GM18498 (cell line): ENCODE measurements around the gene CHD9NB.

Experiments
- ATAC-seq: cut with Tn5 transposase; IDR thresholded peaks from one replicate; pipeline ENCODE4 v1.9.1; 2021; ENCODE audit warnings: mild to moderate bottlenecking, moderate library complexity; ENCODE audit not compliant: unreplicated experiment

Gene CHD9NB

DNA sequence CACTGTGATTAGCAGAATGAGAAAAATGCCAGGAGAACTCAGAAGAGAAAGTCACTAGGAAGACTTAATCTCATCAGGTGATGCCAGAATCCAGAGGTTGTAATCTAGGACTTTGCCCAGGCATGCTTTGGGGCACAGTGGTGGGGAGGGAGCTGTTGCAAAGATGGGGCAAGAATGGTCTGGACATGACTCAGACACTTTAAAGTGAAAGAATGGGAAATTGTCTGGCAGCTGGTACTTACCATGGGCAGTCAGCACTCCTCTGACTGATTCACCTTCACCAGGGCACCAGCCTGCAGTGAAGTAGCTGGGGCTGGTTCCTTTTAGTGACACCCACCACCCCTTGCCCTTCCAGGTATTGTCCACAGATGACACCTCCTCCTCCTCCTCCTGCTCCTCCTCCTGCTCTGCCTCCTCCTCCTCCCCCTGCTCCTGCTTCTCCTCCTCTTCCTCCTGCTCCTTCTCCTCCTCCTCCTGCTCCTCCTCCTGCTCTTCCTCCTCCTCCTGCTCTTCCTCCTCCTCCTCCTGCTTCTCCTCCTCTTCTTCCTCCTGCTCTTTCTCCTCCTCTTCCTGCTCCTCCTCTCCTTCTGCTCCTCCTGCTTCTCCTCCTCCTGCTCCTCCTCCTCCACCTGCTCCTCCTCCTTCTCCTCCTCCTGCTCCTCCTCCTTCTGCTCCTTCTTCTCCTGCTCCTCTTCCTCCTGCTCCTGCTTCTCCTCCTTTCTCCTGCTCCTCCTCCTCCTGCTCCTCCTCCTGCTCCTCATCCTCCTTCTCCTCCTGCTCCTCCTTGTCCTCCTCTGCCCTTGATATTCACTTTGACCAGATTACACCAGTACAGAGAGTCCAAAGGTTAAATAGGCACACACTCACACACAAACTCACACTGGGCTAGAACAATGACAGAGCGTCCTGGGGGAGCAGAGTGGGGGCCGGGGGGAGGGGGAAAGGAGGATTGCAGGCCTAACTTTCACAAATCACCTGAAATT lies at the start of gene CHD9NB:
TSS of gene CHD9NB (minus strand) at position 379 of the 983 bp plus-strand sequence. CDS start 8,739 bp downstream, outside the sequence.
- ATAC-seq = peak; percentile 30

DNA sequence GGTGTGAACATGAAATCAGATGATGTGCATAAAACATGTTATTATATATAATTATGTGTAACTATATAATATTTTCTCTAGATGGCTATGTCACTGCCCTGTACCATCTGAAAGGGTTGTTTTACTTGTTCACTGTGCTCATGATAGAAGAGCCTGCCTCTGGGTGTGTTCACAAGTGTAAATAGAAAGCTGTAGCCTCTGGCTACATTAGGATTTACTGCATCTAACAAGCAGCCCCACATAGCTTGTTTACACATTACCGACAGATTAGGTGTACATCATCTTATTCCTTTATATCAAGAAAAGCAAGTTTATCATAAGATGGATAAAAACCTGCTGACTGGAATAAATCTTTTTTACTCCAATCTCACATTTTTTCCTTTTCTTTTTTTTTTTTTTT lies 48.2 kb upstream of the CHD9NB start:
- ATAC-seq = no peak

DNA sequence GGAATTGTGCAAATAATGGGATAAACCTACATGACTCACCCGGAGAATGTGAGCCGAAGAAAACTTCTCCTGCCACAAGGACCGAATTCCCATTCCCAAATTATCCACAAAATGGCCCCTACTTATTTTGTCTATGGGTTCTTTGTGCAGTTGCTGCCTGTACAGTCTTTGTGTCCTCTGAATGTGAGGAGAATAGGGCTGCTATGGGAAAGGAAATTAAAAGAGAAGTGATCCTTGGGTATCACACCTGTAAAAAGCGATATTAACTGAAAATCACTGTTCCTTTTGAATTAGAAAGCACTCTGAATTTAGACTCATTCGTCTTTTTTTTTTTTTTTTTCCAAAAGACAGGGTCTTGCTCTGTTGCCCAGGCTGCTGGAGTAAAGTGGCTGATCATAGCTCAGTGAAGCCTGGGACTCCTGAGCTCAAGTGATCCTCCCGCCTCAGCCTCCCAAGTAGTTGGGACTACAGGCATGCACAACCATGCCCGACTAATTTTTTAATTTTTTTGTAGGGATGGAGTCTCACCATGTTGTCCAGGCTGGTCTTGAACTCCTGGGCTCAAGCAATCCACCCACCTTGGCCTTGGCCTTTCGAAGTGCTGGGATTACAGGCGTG lies 47.5 kb upstream of the CHD9NB start:
- ATAC-seq = no peak

DNA sequence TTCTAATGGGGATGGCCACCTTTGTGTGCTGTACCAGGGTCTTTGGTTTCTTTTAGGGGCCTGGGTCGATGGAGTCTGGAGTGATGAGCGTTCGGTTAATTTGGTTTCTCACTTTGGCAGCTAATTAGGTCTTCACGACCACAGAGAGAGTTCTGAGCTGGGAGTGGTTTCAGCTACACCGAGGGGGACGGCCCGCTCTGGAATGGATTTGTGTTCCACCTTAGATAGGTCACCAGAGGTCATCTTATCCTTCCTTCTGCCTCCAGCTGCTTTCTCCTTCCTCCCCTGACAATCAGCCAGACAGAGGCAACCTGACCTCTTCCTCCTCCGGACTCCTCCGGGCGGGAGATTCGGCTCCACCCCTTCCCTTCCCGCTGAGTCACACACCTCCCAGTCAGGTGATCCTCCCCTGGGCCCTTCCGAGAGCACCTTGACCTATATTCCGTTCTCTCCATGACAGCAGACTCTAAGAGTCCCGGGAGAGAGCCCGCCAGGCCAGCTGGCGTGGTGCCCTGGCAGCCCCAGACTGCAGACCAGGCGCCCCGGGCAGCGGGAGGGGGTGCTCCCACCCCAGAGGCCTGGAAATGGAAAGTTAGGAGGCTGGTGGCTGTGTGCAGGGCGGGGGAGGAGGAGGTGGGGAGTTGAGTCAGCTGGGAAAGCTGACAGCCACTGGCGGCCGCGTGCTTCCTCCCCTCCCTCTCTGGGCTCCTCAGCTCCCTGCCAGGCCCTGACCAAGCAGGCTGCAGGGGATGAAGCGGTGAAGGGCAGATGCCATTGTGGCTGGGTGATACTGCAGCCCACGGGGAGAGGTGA lies 46.8 kb upstream of the CHD9NB start:
- peak; percentile 51 for ATAC-seq

DNA sequence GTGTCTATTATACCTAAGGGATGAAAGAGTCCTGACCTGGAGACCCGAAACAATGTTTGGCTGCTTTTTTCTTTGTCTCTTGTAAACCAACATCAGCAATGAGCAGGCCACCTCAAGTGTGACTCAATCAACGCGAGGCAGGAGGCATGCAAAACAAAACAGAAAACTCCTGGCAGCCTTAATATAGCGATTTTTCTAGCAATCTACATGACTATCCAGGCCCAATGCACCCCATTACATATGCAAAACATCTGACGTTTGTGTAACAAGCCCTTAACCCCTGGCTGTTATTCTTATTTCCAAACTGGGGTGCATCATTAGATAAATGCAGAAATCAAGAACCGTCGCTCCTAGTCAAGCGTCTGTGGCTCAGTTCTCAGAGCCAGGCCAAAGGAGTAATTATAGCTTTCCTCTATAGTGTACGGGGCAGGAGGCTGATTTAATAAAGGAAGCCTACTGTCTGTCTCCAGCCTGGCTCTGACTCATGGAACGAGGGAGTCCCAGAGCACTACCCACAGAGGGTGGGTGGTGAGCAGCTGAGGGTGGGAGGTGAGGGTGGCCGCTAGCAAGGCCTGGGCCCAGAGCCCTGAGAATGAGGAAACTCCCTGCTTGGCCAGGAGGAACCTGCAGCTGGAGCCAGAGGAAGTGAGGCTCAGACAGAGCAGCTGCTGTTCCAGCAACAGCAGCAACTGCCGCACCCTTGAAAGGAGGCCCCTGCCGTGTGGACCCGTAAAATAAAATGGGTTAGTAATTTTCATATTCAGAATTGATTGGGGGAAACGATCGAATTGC lies 46.0 kb upstream of the CHD9NB start:
- ATAC-seq = peak; percentile 65

DNA sequence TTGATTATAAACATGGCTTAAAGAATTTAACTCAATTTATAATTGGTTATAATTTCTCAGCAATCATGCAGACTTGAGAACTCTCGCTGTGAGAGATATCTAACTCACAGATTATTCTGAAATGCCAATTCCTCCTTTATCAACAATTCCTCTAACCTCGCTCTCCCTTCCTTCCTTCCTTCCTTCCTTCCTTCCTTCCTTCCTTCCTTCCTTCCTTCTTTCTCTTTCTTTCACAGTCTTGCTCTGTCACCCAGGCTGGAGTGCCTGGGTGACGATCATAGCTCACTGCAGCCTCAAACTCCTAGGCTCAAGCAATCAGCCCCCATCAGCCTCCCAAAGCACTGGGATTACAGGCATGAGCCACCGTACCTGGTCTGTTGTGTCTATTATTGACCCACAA lies 44.5 kb upstream of the CHD9NB start:
- ATAC-seq = no peak

DNA sequence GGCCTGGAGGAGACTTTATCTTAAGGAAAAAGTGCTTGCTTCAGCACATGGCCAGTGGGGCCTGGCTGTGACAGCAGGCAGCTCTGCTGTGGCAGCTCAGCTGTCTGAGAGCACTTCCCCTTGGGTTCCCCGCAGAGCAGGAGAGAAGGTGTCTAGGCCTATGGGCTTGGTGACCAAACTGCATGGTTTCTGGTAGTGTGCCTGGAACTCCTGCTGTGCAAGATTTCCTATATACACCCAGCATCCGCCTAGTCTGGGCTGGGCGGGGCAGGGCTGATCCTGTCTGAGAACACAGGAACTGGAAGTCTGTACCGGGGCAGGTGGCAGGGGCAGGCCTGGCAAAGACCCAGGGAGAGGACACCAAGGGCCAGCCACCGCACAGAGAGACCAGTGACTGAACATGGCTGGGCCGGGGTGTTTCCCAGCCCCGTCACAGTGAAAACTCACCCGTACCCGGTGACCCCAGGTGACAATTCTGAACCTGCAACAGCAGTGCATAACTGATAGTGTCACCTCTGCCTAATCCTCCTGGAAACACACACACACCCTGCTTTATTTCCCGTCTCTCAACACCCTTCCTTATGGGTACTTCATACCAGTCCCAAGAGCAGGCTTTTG lies 41.4 kb upstream of the CHD9NB start:
- ATAC-seq = peak; percentile 55

DNA sequence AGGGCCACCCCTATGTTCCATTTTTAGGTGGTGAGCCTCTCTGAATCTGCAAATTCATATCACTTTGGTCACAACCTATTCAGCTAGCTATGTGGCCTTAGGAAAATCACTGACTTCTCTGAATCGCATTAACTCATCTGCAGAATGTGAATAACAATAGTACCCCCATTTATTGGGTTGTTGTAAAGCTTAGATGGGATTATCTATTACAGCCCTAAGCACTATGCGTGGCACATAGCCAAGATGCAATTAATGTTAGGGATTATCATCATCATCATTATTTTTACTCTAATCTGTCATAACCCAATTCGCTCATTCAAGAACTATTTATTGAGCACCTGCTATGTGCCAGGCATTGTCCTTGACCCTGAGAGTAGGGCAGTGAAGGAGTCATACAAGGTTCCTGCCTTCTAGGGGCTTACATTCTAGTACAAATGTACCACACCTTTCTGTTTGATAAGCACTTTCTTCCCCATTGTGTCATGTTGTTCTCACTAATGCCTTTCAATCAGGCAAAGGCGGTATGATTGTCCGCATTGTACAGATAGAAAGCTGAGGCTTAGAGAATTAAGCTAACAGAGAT lies 40.6 kb upstream of the CHD9NB start:
- ATAC-seq = no peak

DNA sequence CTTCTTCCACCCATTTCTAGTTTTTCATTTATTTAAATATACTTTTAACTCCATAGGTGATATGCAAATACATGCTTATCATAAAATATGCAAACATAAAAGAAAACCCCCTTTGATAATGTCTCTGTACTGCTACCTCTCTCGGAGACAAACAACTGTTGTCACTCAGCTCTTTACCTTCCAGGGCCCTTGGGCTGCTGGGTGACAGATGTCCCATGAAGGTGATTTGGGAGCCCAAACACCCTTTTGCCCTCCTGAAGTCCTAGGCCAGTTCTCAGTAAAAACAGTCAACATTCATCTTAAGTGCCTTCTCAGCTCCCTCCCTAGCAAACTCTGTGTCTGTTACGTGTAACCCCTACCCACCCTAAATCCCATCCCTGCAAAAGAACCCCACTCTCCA lies 39.6 kb upstream of the CHD9NB start:
- ATAC-seq = no peak

DNA sequence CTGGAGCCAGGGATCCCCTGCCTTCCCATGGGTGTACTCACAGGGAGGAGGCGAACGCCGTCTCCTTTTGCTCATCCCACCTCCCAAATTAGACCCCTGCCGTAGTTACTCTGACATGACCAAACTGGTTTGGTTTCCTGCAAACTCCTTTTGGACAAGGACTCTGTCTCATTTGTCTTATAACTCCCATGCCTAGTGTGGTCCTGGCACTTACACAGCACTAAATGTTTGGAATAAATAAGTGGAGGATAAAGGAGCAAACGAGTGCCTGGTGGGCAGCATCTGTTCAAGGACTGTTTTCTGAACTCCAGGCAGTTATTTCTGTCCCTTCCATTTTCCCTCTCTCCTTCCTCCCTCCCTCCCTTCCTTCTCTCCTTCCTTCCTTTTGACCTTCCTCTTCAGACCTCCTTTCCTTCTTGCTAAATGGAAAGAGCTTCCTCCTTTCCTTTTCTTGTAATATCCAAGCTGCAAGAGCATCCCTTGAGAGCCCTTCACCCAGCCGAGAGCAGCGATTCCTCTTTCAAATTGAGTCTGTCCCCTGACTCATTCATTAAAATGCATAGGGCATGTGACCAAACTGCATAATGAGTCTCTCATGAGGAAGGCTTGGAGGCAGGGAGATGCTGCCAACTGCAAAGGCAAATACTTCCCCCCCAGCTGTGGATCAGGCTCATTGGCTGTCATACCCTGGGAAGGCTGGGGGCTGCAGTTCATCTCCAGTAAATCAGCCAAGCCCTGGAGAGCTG lies 38.9 kb upstream of the CHD9NB start:
- ATAC-seq = peak; percentile 55

DNA sequence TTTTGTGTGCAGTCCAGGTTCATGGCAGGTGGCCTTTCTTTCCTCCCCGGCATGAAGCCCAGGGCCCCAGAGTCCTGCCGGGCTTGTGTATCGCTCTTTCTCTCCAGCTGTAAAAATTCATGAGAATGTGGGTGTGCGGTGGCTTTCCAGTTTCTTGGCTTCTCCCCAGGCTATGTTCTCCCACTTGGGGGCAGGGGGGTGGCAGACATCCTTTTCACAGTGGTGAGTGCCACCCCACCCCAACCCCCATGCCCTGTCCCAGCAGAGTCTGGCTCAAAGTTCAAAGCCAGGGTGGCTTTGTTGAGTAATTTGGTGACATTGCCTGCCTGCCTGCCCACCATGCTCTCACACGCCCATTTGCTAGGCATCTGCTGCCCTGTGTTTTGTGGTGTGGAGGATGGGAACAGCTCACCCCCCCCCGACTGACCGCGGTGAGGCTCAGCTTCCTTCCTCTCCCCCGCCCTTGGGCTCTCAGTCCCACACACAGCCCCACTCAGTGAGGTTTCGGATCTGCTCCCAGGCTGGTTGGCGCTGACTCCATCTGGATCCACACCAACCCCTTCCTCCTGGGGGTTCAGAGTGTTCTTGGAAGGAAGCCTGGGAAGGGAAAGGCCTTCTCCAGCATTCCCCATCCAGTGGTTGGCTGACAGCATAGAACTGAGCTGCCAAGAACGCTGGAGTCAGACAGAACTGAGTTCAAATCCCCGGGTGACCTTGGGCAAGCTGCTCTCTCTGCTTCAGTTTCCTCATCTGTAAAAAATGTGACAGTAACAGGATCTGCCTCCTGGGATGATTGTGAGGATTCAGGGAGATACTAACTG lies 38.1 kb upstream of the CHD9NB start:
- ATAC-seq = peak; percentile 62

DNA sequence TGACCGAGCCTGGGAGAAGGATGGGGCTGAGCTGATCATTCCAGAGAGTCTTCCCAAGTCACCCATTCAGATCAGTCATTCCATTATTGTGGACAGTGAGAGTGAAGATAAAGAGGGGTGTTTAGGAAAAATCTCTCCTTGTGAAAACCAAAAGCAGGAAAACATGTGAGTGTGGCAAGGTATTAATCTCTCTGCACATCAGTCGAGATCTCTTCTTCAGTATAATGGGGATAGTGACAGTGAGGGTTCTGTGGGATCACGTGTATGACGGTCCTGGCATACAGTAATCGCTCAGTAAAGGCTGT lies 37.5 kb upstream of the CHD9NB start:
- ATAC-seq = no peak

DNA sequence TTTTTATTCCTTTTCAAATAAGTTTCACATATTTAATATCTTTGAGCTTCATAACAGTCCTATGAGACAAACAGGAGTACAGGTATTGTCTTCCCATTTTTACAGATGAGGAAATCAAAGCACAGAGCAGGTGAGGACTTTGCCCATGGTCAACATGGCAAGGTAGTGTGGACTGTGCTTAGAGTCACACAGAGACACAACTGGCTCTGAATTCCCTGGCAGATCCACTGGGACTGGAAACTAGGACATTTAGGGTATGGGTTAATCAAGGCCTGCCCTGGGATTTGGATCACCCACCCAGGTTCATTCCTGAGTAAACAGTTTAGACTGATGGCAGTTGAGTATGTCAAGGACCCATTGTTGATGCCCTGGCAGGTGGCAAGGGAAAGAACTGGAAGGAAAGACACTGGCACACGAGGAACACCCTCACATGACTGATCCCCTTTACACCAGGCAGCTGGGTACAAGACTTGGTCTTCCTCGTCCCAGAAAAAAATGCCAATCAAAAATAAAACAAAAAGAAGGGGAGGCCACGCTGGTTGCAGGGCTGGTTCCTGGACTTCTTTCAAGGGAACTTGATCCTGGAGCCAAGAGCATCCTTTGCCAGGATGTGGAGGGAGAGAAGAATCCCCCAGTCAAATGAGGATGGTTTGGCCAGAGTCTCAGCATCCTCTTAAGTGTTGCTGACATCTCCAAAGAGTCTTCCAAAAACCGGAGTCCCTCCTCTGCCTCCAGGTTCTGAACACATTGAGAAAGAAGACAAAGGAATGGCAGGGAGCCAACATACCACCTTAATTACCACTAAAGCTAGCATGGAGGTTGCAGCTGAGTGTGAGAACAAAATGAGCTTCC lies 37.0 kb upstream of the CHD9NB start:
- no peak for ATAC-seq

DNA sequence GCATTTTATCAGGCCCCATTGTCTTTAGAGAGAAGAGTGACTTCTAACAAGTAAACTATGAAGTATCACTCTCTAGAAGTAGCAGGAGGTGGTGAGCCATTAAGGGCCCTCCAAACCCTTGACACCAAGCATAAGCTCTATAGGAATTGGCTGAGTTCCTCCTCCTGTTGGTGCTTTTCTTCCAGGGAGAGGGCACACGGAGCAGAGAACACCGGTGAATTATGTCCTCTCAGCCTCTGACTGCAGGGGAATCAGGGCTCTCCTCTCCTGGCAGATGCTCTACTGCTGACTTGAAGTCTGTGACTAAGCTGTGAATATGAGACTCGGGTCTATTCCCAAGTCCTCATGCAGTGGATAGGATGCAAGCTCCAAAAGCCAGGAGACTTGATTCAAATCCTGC lies 34.4 kb upstream of the CHD9NB start:
- no peak for ATAC-seq

DNA sequence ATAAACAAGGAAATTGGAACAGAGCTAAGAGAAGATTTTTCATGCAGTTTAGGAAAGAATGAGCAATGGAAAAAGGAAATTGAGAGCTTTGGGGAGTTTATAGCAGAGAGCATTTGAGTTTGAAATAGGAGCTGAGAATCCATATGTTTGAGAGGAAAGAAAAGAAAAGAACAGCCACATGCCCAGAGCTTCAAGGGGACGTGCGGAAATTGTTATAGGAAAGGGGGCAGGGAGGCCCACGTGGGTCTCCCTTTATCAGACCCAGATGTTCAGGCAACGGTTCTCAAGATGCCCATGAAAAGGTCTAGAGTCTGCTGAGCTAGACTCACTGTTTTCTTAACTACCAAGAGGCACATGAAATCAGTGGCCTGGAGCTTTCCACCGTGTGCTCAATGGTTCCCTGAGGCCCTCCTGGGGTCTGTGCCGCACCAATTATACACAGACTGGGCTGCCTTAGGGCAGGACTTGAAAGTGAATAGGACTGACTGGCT lies 33.3 kb upstream of the CHD9NB start:
- no peak for ATAC-seq

DNA sequence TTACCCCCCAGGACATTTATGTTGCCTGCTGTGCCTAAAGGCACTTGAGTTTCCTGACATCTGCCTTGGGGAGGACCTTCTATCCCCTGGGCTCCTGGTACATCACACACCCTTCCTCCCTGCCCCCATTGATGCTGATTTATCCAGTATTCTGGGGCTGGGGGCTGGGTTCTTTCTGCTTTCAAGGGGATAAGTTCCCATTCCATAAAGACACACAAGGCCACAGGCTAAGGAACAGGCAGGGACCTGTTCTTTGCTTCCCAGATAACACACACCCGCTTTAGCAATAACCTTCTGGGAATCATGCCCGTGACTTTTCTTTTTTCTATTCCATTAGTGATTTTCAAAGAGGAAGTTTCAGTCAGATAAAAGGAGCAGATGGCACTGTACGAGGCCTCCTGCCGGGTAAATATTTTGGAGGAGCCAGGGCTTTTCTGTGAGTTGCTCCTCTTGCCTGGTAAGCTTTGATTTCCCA lies 32.7 kb upstream of the CHD9NB start:
- no peak for ATAC-seq

DNA sequence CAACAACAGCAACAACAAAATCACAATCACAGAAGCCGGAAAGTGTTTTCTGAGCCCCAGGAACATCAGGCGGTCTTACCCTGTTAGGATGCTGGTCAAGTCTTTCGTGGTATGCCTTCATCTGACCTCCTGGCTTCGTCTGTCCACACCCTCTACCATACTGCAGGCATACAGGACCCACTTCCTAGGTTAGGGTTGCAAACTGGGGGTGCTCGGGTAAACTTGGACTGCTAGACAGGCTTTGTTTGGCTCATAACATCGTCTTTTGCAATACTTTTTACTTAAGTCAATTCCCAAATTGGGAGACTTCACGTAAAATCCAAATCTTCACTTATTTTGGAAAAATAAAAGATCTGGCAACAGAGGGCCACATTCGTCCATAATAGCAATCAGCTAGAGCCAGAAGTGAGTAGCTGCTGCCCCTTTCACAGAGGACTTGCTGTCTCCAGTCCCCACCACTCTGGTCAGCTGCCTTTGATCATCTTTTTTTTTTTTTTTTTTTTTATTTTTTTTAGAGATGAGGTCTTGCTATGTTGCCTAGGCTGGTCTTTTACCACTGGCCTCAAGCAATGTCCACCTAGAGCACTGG lies 32.1 kb upstream of the CHD9NB start:
- no peak for ATAC-seq
